Hepatocyte (in vitro differentiated cells): ENCODE results near the gene BBOX1. TPM values are rescaled to one million over a fixed set of nuclear protein-coding genes. Genes with fewer than 3 reads are reported as not detected.

Source experiments
- DNase-seq: peaks from one replicate; pipeline ENCODE4 v3.0.0-alpha.2; 2016; ENCODE audit warnings: low spot score
- H2AFZ ChIP-seq: fragments of 200-600 bp; sonication (generic); 2 replicates; pipeline ENCODE4 v1.6.0; 2016; ENCODE audit warnings: antibody characterized with exemption, mild to moderate bottlenecking
- H3K27ac ChIP-seq: fragments of 200-600 bp; sonication (generic); 2 replicates; pipeline ENCODE4 v1.5.1; 2016; ENCODE audit warnings: mild to moderate bottlenecking
- H3K27me3 ChIP-seq: fragments of 200-600 bp; sonication (generic); 2 replicates; pipeline ENCODE4 v1.6.1; 2016
- H3K36me3 ChIP-seq: fragments of 200-600 bp; sonication (generic); replicated peaks from 2 replicates; pipeline ENCODE4 v1.5.1; 2016; ENCODE audit warnings: low read depth; ENCODE audit not compliant: insufficient read depth
- H3K4me1 ChIP-seq: fragments of 200-600 bp; sonication (generic); 2 replicates; pipeline ENCODE4 v1.5.1; 2016; ENCODE audit warnings: mild to moderate bottlenecking, moderate library complexity; ENCODE audit not compliant: insufficient read depth
- H3K4me2 ChIP-seq: fragments of 200-600 bp; sonication (generic); 2 replicates; pipeline ENCODE4 v1.6.0; 2016
- H3K4me3 ChIP-seq: fragments of 200-600 bp; sonication (generic); 2 replicates; pipeline ENCODE4 v1.5.1; 2016; ENCODE audit warnings: mild to moderate bottlenecking
- H3K79me2 ChIP-seq: fragments of 200-600 bp; sonication (generic); 2 replicates; pipeline ENCODE4 v1.6.0; 2017; ENCODE audit warnings: mild to moderate bottlenecking
- H3K9me2 ChIP-seq: fragments of 200-600 bp; sonication (generic); replicated peaks from 2 replicates; pipeline ENCODE4 v1.6.0; 2017; ENCODE audit warnings: mild to moderate bottlenecking; ENCODE audit not compliant: insufficient read depth
- H3K9me3 ChIP-seq: fragments of 200-600 bp; sonication (generic); 2 replicates; pipeline ENCODE4 v1.5.1; 2016; ENCODE audit warnings: low read depth, mild to moderate bottlenecking
- H4K20me1 ChIP-seq: fragments of 200-600 bp; sonication (generic); 2 replicates; pipeline ENCODE4 v1.6.0; 2016; ENCODE audit warnings: mild to moderate bottlenecking; ENCODE audit not compliant: insufficient read depth, poor library complexity, severe bottlenecking
- CTCF ChIP-seq: fragments of 200-600 bp; sonication (generic); IDR thresholded peaks from 2 replicates; pipeline ENCODE4 v1.5.1; 2016; ENCODE audit warnings: antibody characterized with exemption, mild to moderate bottlenecking; ENCODE audit not compliant: poor library complexity
- EZH2 ChIP-seq: fragments of 200-600 bp; sonication (generic); IDR thresholded peaks from 2 replicates; pipeline ENCODE4 v1.6.1; 2016; ENCODE audit warnings: antibody characterized with exemption, mild to moderate bottlenecking, borderline replicate concordance
- EZH2phosphoT487 ChIP-seq: fragments of 200-600 bp; sonication (generic); IDR thresholded peaks from one replicate; pipeline ENCODE4 v1.6.1; 2018; ENCODE audit warnings: antibody characterized with exemption, mild to moderate bottlenecking, low read depth, moderate library complexity; ENCODE audit not compliant: unreplicated experiment, severe bottlenecking
- WGBS: methylation state at CpG from one replicate; pipeline ENCODE4 v1.1.6; 2016; ENCODE audit warnings: low lambda C conversion rate; ENCODE audit errors: missing lambda C conversion rate; 5-methylcytosine and 5-hydroxymethylcytosine counted together
- polyA plus RNA-seq: library from polyadenylated mRNA; unstranded; fragments of >200 nt; fragmentation: Nextera tagmentation; extraction: Ambion mirVana; gene quantifications from 2 replicates; pipeline ENCODE4 v1.2.1, GENCODE V29; 2016
- total RNA-seq: library from RNA; depleted of rRNA; stranded (reverse); fragments of >200 nt; gene quantifications from 2 replicates; pipeline ENCODE4 v1.2.3, GENCODE V29; 2014

Gene BBOX1
- total and polyA plus RNA-seq, 2 experiments from 2014 or later, result 0.56 to 1.6 TPM

- 73% methylated on average over 2 of the region's 2 CpGs for WGBS
Measured at GRCh38 chr11:27076121-27076589, 35.5 kb downstream of the BBOX1 start.

GRCh38 chr11:27081056-27081455 is 40.4 kb downstream of the BBOX1 start:
- H3K36me3 ChIP-seq, result no peaks in the 10 kb centered on the region

More at GRCh38 chr11:27076121-27076589, 35.5 kb downstream of the BBOX1 start:
- no peak for TF ChIP-seq CTCF
- no peaks in the 10 kb centered on the region for H3K9me2 ChIP-seq
- no peaks in the 10 kb centered on the region for H3K36me3 ChIP-seq
- H3K4me2 ChIP-seq, result no peak overlapping the region
- no peaks in the 10 kb centered on the region for H3K27me3 ChIP-seq
- no peak overlapping the region for H3K4me3 ChIP-seq
- H2AFZ ChIP-seq, result no peak overlapping the region
- H3K9me3 ChIP-seq, result no peaks in the 10 kb centered on the region
- DNase-seq, result no peak
- H3K4me1 ChIP-seq, result no peaks in the 10 kb centered on the region
- H3K27ac ChIP-seq, result no peak overlapping the region
- H4K20me1 ChIP-seq, result no peaks in the 10 kb centered on the region
- H3K79me2 ChIP-seq, result no peaks in the 10 kb centered on the region

GRCh38 chr11:27083241-27083640 is 42.6 kb downstream of the BBOX1 start:
- no peak overlapping the region for H3K27ac ChIP-seq
- H3K4me3 ChIP-seq, result no peak overlapping the region
- H3K4me2 ChIP-seq, result no peak overlapping the region
- H2AFZ ChIP-seq, result no peak overlapping the region
- peaks cover 25% of the 10 kb centered on the region for H3K4me1 ChIP-seq
- no peaks in the 10 kb centered on the region for H4K20me1 ChIP-seq
- H3K9me3 ChIP-seq, result no peaks in the 10 kb centered on the region
- no peaks in the 10 kb centered on the region for H3K27me3 ChIP-seq
- no peak for TF ChIP-seq CTCF
- TF ChIP-seq EZH2, result no peak
- no peak for TF ChIP-seq EZH2phosphoT487
- no peaks in the 10 kb centered on the region for H3K36me3 ChIP-seq
- no peaks in the 10 kb centered on the region for H3K9me2 ChIP-seq
- no peaks in the 10 kb centered on the region for H3K79me2 ChIP-seq
- WGBS, result 97% methylated on average over 2 of the region's 2 CpGs
- no peak for DNase-seq

More at GRCh38 chr11:27081056-27081455, 40.4 kb downstream of the BBOX1 start:
- Histone ChIP-seq H2AFZ (no peak overlapping the region), H3K9me3 (no peaks in the 10 kb centered on the region), H3K27me3 (no peaks in the 10 kb centered on the region), H3K9me2 (no peaks in the 10 kb centered on the region), H3K4me3 (no peak overlapping the region), H3K4me1 (peaks cover 25% of the 10 kb centered on the region), H3K79me2 (no peaks in the 10 kb centered on the region), H3K27ac (no peak overlapping the region), H3K4me2 (no peak overlapping the region), H4K20me1 (no peaks in the 10 kb centered on the region)
- TF ChIP-seq EZH2phosphoT487 (no peak), CTCF (no peak), EZH2 (no peak)
- DNase-seq, result no peak

GRCh38 chr11:27083782-27084181 is 43.2 kb downstream of the BBOX1 start:
- TF ChIP-seq EZH2 (no peak), CTCF (no peak), EZH2phosphoT487 (no peak)
- H4K20me1 ChIP-seq, result no peaks in the 10 kb centered on the region

More at GRCh38 chr11:27083782-27084181, 43.2 kb downstream of the BBOX1 start:
- Histone ChIP-seq H3K9me3 (no peaks in the 10 kb centered on the region), H3K4me1 (peaks cover 25% of the 10 kb centered on the region), H3K36me3 (no peaks in the 10 kb centered on the region), H3K4me3 (no peak overlapping the region), H3K27me3 (no peaks in the 10 kb centered on the region), H3K4me2 (no peak overlapping the region), H3K27ac (no peak overlapping the region), H3K79me2 (no peaks in the 10 kb centered on the region), H3K9me2 (no peaks in the 10 kb centered on the region), H2AFZ (no peak overlapping the region)
- no peak for DNase-seq
